Measurements from ENCODE around the gene FUT8. TPM values are rescaled to one million over a fixed set of nuclear protein-coding genes. Genes with fewer than 3 reads are reported as not detected.
A peak's percentile ranks its signal among the peaks of the same experiment; 100 is the strongest.

Gene FUT8
- 10 to 100 TPM; 50.3 to 89.9 TPM for total RNA-seq

GRCh38 chr14:65412032-65412846 lies at the start of gene FUT8:
FUT8 (plus strand) TSS chr14:65412730; CDS start chr14:65561564, 148,834 bp downstream.
- Mint-ChIP-seq H3K4me1 (peaks cover 12% of the 10 kb centered on the region), H3K27ac (peak within 1 kb of the TSS; percentile 97), H3K27me3 (no peaks in the 10 kb centered on the region), H3K36me3 (ENCODE audit: low read depth) (no peaks in the 10 kb centered on the region), H3K4me3 (peak within 1 kb of the TSS; percentile 99), H3K9me3 (no peaks in the 10 kb centered on the region)
- peak; percentile 85 for ATAC-seq (replicated peaks)

GRCh38 chr14:65366802-65367565 lies 45.5 kb upstream of the FUT8 start:
- H3K27ac Mint-ChIP-seq = no peak overlapping the region
- H3K36me3 Mint-ChIP-seq (ENCODE audit: low read depth) = no peaks in the 10 kb centered on the region
- ATAC-seq (replicated peaks) = no peak
- no peaks in the 10 kb centered on the region for H3K9me3 Mint-ChIP-seq
- no peak overlapping the region for H3K4me3 Mint-ChIP-seq
- peaks cover 19% of the 10 kb centered on the region for H3K4me1 Mint-ChIP-seq
- no peaks in the 10 kb centered on the region for H3K27me3 Mint-ChIP-seq

DNA sequence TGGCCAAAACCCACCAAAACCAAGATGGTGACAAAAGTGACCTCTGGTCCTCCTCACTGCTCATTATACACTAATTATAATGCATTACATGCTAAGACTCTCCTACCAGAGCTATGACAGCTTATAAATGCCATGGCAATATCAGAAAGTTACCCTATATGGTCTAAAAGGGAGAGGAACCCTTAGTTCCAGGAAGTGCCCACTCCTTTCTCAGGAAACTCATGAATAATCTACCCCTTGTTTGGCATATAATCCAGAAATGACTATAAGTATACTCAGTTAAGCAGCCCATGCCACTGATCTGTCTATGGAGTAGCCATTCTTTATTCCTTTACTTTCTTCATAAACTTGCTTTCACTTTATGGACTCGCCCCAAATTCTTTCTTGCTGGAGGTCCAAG lies 43.0 kb upstream of the FUT8 start:
- Mint-ChIP-seq H3K36me3 (ENCODE audit: low read depth) (no peaks in the 10 kb centered on the region), H3K4me1 (peaks cover 30% of the 10 kb centered on the region), H3K9me3 (no peaks in the 10 kb centered on the region), H3K27ac (peak overlapping the region; percentile 55), H3K4me3 (peak overlapping the region; percentile 49), H3K27me3 (no peaks in the 10 kb centered on the region)
- peak; percentile 93 for ATAC-seq (replicated peaks)

DNA sequence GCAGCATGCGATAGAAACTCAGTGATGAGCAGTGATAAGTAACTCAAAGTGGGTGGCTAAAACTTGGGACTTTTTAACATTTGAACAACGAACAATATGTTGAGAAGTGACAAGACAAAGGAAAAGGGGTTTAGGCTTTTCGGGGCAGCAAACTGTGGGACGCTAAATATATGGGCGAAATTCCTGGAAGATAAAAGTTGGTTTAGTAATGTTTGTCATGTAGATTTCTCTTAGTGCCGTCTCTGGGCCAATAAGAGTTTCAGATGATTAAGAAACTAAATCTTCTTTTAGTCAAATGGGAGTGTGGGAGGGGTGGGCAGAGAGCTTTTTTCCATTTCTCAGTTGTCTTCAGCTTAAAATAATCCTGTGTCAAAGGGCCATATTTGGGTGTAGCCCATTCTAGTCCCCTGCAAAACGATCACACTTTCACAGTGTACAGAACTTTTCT lies 41.7 kb upstream of the FUT8 start:
- Mint-ChIP-seq H3K27me3 (no peaks in the 10 kb centered on the region), H3K4me1 (peaks cover 30% of the 10 kb centered on the region), H3K4me3 (peak overlapping the region; percentile 49), H3K36me3 (ENCODE audit: low read depth) (no peaks in the 10 kb centered on the region), H3K9me3 (no peaks in the 10 kb centered on the region), H3K27ac (peak overlapping the region; percentile 32)
- ATAC-seq (replicated peaks) = peak; percentile 59

DNA sequence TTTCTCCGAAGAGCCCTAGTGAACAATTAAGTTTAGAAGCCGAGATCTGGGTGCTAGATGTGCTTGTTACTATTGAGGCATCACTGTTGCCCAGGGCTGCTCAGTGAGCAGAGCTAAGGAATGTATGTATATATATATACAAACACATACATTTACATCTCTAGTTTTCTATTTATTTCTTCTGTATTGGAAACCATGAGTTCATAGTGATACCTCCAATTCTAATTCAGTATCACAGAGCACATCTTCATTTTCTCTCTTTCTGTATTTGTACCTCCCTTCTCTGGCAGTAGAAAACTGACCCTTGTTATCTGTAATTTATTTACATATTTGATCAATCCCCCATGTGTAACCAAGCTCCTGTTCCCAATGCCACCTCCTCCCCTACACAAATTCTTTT lies 40.7 kb upstream of the FUT8 start:
- Mint-ChIP-seq H3K4me1 (peaks cover 30% of the 10 kb centered on the region), H3K27me3 (no peaks in the 10 kb centered on the region)
- no peak for ATAC-seq (replicated peaks)

DNA sequence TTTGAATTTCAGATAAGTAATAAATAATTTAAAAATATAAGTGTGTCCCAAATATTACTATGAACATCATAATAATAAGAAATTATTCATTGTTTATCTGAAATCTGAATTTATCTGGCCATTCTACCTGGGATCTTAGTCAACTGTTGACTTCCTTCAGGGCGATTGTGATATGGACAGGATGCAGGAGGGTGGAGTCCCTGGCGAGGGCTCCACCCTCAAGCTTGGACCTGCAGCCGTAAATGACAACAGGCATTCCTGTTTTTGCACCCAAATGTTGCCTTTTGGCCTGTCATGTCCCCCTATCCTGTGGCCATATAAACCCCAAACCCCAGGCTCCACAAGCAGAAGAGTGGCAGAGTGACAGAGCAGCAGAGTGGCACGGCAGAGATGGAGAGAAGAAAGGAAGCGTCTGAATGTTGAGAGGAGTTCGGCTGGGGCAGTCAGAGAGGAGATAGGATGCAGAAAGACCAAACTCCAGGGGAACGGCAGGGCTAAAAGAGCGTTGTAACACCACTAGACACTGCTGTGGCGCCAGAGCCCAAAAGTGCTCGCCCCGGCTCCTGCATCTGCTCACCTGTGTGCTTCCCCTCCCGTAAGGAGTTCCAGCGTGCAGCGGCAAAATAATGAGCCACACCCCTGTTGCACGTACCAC lies 39.4 kb upstream of the FUT8 start:
- Mint-ChIP-seq H3K27me3 (no peaks in the 10 kb centered on the region), H3K36me3 (ENCODE audit: low read depth) (no peaks in the 10 kb centered on the region), H3K27ac (no peak overlapping the region), H3K4me1 (peaks cover 30% of the 10 kb centered on the region), H3K9me3 (no peaks in the 10 kb centered on the region), H3K4me3 (no peak overlapping the region)
- no peak for ATAC-seq (replicated peaks)

More for the DNA sequence above, 40.7 kb upstream of the FUT8 start:
- Mint-ChIP-seq H3K9me3 (no peaks in the 10 kb centered on the region), H3K27ac (no peak overlapping the region), H3K36me3 (ENCODE audit: low read depth) (no peaks in the 10 kb centered on the region), H3K4me3 (peak overlapping the region; percentile 49)

- Mint-ChIP-seq H3K4me3 (no peak overlapping the region), H3K36me3 (ENCODE audit: low read depth) (no peaks in the 10 kb centered on the region), H3K9me3 (no peaks in the 10 kb centered on the region), H3K27ac (no peak overlapping the region), H3K27me3 (no peaks in the 10 kb centered on the region), H3K4me1 (peaks cover 30% of the 10 kb centered on the region)
- ATAC-seq (replicated peaks) = no peak
These were observed 38.9 kb upstream of the FUT8 start for GRCh38 chr14:65373671-65374039.

- Mint-ChIP-seq H3K4me3 (no peak overlapping the region), H3K4me1 (peaks cover 7% of the 10 kb centered on the region), H3K36me3 (ENCODE audit: low read depth) (no peaks in the 10 kb centered on the region)
These were observed 35.0 kb upstream of the FUT8 start for GRCh38 chr14:65377576-65377975.

GRCh38 chr14:65382586-65382985 lies 29.9 kb upstream of the FUT8 start:
- no peaks in the 10 kb centered on the region for H3K36me3 Mint-ChIP-seq (ENCODE audit: low read depth)
- H3K4me1 Mint-ChIP-seq = no peaks in the 10 kb centered on the region
- H3K9me3 Mint-ChIP-seq = peaks cover 4% of the 10 kb centered on the region
- H3K27me3 Mint-ChIP-seq = no peaks in the 10 kb centered on the region
- ATAC-seq (replicated peaks) = no peak
- no peak overlapping the region for H3K27ac Mint-ChIP-seq
- no peak overlapping the region for H3K4me3 Mint-ChIP-seq

More at GRCh38 chr14:65377576-65377975, 35.0 kb upstream of the FUT8 start:
- Mint-ChIP-seq H3K9me3 (peaks cover 4% of the 10 kb centered on the region), H3K27ac (no peak overlapping the region), H3K27me3 (no peaks in the 10 kb centered on the region)
- ATAC-seq (replicated peaks) = no peak

DNA sequence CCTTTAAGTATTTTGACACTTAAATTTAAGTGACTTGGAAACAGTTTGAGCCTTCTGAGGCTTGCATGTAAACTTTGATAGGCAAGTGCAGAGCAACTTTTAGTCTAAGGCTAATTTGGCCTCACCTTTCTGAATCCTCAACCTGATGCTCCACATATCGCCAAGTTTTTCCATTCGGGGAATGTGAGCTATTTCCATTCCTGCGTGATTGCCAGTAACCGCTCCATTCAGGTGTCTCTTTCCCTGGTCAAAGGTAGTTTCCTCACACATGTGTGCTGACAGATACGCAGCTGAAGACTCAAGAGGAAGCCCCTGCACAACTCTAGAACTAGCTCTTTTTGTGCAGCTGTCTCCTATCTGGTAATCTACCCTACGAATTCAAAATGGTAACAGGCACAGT lies 25.4 kb upstream of the FUT8 start:
- H3K36me3 Mint-ChIP-seq (ENCODE audit: low read depth) = no peaks in the 10 kb centered on the region
- ATAC-seq (replicated peaks) = no peak
- H3K27me3 Mint-ChIP-seq = no peaks in the 10 kb centered on the region
- H3K27ac Mint-ChIP-seq = no peak overlapping the region
- no peaks in the 10 kb centered on the region for H3K4me1 Mint-ChIP-seq
- H3K4me3 Mint-ChIP-seq = no peak overlapping the region
- no peaks in the 10 kb centered on the region for H3K9me3 Mint-ChIP-seq

DNA sequence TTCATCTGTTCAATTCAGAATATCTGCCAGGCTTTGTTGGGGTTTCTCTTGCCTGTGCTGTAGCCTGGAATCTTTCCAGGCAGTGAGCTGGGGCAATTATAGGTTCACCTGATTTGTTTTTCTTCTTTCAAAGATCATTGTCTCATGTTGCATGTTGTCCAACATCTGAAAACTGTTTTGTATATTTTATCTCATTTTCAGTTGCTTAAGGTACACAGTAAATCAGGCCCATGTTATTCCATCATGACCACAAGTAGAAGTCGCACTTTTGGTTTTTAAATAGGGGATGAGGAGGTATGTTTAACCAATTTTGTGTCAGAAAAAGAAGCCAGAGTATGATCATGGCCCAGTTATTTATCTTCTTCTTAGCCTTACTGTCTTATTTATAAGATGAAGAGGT lies 24.9 kb upstream of the FUT8 start:
- Mint-ChIP-seq H3K9me3 (no peaks in the 10 kb centered on the region), H3K27me3 (no peaks in the 10 kb centered on the region), H3K27ac (no peak overlapping the region), H3K36me3 (ENCODE audit: low read depth) (no peaks in the 10 kb centered on the region), H3K4me3 (no peak overlapping the region), H3K4me1 (no peaks in the 10 kb centered on the region)
- ATAC-seq (replicated peaks) = no peak

GRCh38 chr14:65392296-65392695 lies 20.2 kb upstream of the FUT8 start:
- H3K27ac Mint-ChIP-seq = no peak overlapping the region
- peaks cover 14% of the 10 kb centered on the region for H3K4me1 Mint-ChIP-seq
- peaks cover 13% of the 10 kb centered on the region for H3K36me3 Mint-ChIP-seq (ENCODE audit: low read depth)
- no peak for ATAC-seq (replicated peaks)
- no peak overlapping the region for H3K4me3 Mint-ChIP-seq
- no peaks in the 10 kb centered on the region for H3K27me3 Mint-ChIP-seq
- H3K9me3 Mint-ChIP-seq = peaks cover 10% of the 10 kb centered on the region

DNA sequence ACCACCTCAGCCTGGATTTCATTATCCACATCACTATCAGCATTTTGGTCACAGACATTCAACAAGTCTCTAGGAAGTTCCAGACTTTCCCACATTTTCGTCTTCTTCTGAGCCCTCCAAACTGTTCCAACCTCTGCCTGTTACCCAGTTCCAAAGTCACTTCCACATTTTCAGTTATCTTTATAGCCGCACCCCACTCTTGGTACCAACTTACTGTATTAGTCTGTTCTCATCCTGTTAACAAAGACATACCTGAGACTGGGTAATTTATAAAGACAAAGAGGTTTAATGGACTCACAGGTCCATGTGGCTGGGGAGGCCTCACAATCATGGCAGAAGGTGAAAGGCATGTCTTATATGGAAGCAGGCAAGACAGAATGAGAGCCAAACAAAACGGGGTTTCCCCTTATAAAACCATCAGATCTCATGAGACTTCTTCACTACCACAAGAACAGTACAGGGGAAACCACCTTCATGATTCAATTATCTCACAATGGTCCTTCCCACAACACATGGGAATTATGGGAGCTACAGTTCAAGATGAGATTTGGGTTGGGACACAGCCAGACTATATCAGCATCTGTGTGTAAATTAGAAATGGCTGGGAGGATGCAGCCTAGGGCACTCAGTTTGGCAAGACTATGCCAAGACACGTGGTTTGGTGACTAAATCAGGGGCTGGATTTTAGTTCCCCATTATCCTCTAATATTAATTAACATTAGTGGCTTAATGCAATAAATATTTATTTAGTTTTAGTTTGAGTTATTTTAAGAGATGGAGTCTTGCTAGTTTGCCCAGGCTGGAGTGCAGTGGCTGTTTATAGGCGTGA lies 16.2 kb upstream of the FUT8 start:
- Mint-ChIP-seq H3K27ac (peak overlapping the region; percentile 60), H3K4me3 (peak overlapping the region; percentile 20), H3K36me3 (ENCODE audit: low read depth) (peaks cover 13% of the 10 kb centered on the region), H3K9me3 (peaks cover 10% of the 10 kb centered on the region), H3K27me3 (no peaks in the 10 kb centered on the region), H3K4me1 (peaks cover 14% of the 10 kb centered on the region)
- peak; percentile 80 for ATAC-seq (replicated peaks)

DNA sequence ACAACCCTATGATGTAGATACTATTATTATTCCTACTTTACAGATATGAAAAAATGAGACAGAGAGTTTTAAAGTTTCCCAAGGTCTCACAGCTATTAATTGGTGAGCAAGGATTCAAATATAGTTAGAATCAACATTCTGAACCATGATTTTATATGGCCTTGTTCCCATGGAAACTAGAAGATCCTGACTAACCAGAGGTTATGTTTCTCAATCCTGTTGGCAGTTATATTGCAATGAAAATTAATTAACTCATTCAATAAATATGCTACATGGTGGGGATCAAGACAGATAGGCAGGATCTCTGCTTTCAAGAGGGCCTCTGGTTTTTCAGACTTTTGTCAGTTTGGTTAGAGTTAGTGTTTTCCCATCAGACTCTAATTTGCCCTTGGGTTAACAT lies 9.3 kb upstream of the FUT8 start:
- H3K9me3 Mint-ChIP-seq = no peaks in the 10 kb centered on the region
- no peaks in the 10 kb centered on the region for H3K27me3 Mint-ChIP-seq
- H3K4me1 Mint-ChIP-seq = peaks cover 2% of the 10 kb centered on the region
- H3K27ac Mint-ChIP-seq = no peak overlapping the region
- no peak for ATAC-seq (replicated peaks)
- H3K4me3 Mint-ChIP-seq = no peak overlapping the region
- H3K36me3 Mint-ChIP-seq (ENCODE audit: low read depth) = no peaks in the 10 kb centered on the region

Data from activated T-helper 17 cell treated with anti-CD3 and anti-CD28 coated beads, Interleukin-2, amount 50 U/mL, for 72 hours (primary cell).